GM12878 (cell line): Measurements from ENCODE around the gene TMEM231. TPM values are rescaled to one million over a fixed set of nuclear protein-coding genes. Genes with fewer than 3 reads are reported as not detected.

Experiments used
- ATAC-seq: fragments of 200-7000 bp; cut with Tn5 transposase; 3 replicates; pipeline ENCODE4 v1.9.1; 2020; ENCODE audit warnings: mild to moderate bottlenecking, moderate library complexity
- BruUV-seq: library from RNA; stranded (reverse); fragments of 400-500 nt; replicated peaks from 2 replicates; lab custom pipeline; 2021; lab: Mats Ljungman, UMichigan
- CTCF ChIA-PET: fragments of 300-600 bp; sonication (Branson Sonifier 250); formaldehyde crosslinking; extraction: SDS; loops from one replicate; lab custom pipeline; 2021; ENCODE audit warnings: inconsistent platforms; lab: Yijun Ruan, JAX
- POLR2A ChIA-PET: fragments of 350-600 bp; formaldehyde crosslinking; extraction: SDS; loops from one replicate; lab custom pipeline; 2021; ENCODE audit warnings: inconsistent platforms; lab: Charles Lee
- RAD21 ChIA-PET: fragments of 300-600 bp; sonication (Branson Sonifier 250); formaldehyde crosslinking; loops from one replicate; lab custom pipeline; 2023; ENCODE audit warnings: antibody characterized with exemption; ENCODE audit not compliant: unreplicated experiment; lab: Charles Lee
- SMC1A ChIA-PET: fragments of 300-600 bp; sonication (Branson Sonifier 250); formaldehyde crosslinking; loops from one replicate; lab custom pipeline; 2023; ENCODE audit not compliant: unreplicated experiment, uncharacterized antibody; lab: Charles Lee
- DNase-seq: peaks from one replicate; pipeline ENCODE4 v3.0.0-alpha.2; 2011; ENCODE audit warnings: low read depth, low spot score
- FAIRE-seq: peaks from 3 replicates; lab custom pipeline; 2011; peaks lifted over from hg19 to GRCh38; lab: Jason Lieb, UNC
- H2AFZ ChIP-seq: 2 replicates; pipeline ENCODE4 v1.6.0; 2011; ENCODE audit warnings: low read depth, low read length, control low read depth; ENCODE audit not compliant: control insufficient read depth
- H3K27ac ChIP-seq: 2 replicates; pipeline ENCODE4 v1.5.1; 2011; ENCODE audit warnings: control low read depth; ENCODE audit not compliant: control insufficient read depth, insufficient read depth
- H3K27me3 ChIP-seq, 2 experiments: replicated peaks in 1 of 2; 2 replicates each; pipeline versions ENCODE4 v1.6.0 to v1.6.1; 2011; ENCODE audit warnings: low read length in 1 of 2; ENCODE audit not compliant: control insufficient read depth in 2 of 2, insufficient read depth in 2 of 2
- H3K36me3 ChIP-seq, 2 experiments: 2 replicates each; pipeline ENCODE4 v1.5.1; 2011; ENCODE audit warnings: low read length in 1 of 2; ENCODE audit not compliant: control insufficient read depth in 2 of 2, insufficient read depth in 2 of 2
- H3K4me1 ChIP-seq: 2 replicates; pipeline ENCODE4 v1.6.1; 2011; ENCODE audit warnings: mild to moderate bottlenecking, low read length, moderate library complexity, mixed read lengths; ENCODE audit not compliant: control insufficient read depth, insufficient read depth
- H3K4me2 ChIP-seq: 2 replicates; pipeline ENCODE4 v1.6.0; 2011; ENCODE audit warnings: control low read depth; ENCODE audit not compliant: control insufficient read depth, insufficient read depth
- H3K4me3 ChIP-seq: fragments of 200-600 bp; sonication (generic); 2 replicates; pipeline ENCODE4 v1.5.1; 2016
- H3K79me2 ChIP-seq: 2 replicates; pipeline ENCODE4 v1.6.0; 2011; ENCODE audit warnings: low read length; ENCODE audit not compliant: control insufficient read depth, insufficient read depth
- H3K9ac ChIP-seq: 2 replicates; pipeline ENCODE4 v1.8.0; 2011; ENCODE audit warnings: low read length, control low read depth, mixed read lengths; ENCODE audit not compliant: control insufficient read depth, insufficient read depth
- H3K9me3 ChIP-seq: replicated peaks from 3 replicates; pipeline ENCODE4 v1.5.1; 2011; ENCODE audit warnings: mild to moderate bottlenecking, low read length; ENCODE audit not compliant: control insufficient read depth, insufficient read depth
- H4K20me1 ChIP-seq: 2 replicates; pipeline ENCODE4 v1.6.0; 2011; ENCODE audit not compliant: control insufficient read depth, insufficient read depth
- BCL11A ChIP-seq: IDR thresholded peaks from 2 replicates; pipeline ENCODE4 v1.6.1; 2011; ENCODE audit warnings: low read depth, low read length
- CBX3 ChIP-seq: fragments of 200-600 bp; sonication (generic); IDR thresholded peaks from 2 replicates; pipeline ENCODE4 v1.6.1; 2016; ENCODE audit warnings: low read depth, borderline replicate concordance
- CHD4 ChIP-seq: fragments of 200-600 bp; sonication (generic); IDR thresholded peaks from 2 replicates; pipeline ENCODE4 v1.6.1; 2016; ENCODE audit warnings: mild to moderate bottlenecking
- CTCF ChIP-seq, 3 experiments: IDR thresholded peaks in 2 of 3; conservative IDR thresholded peaks in 1 of 3; 2 replicates each; pipeline ENCODE4 v1.5.1; 2011; ENCODE audit warnings: low read depth in 3 of 3, low read length in 3 of 3, mild to moderate bottlenecking in 3 of 3, control low read depth in 2 of 3, moderate library complexity in 2 of 3, inconsistent platforms in 1 of 3, mixed read lengths in 1 of 3; ENCODE audit not compliant: control insufficient read depth in 2 of 3, insufficient read depth in 1 of 3; ENCODE audit errors: extremely low read depth in 1 of 3
- ETV6 ChIP-seq, 2 experiments: fragments of 450-650 bp in 1 of 2; IDR thresholded peaks in 1 of 2; conservative IDR thresholded peaks in 1 of 2; 2 replicates each; pipeline ENCODE4 v1.6.1; 2014; ENCODE audit warnings: antibody characterized with exemption in 1 of 2, borderline replicate concordance in 1 of 2, low read depth in 1 of 2, mild to moderate bottlenecking in 1 of 2, moderate library complexity in 1 of 2
- IRF4 ChIP-seq: IDR thresholded peaks from 2 replicates; pipeline ENCODE4 v1.6.1; 2011; ENCODE audit warnings: low read depth, low read length
- JUNB ChIP-seq: IDR thresholded peaks from 2 replicates; pipeline ENCODE4 v1.6.1; 2016; ENCODE audit warnings: antibody characterized with exemption, mild to moderate bottlenecking
- JUND ChIP-seq: IDR thresholded peaks from 2 replicates; pipeline ENCODE4 v1.6.1; 2012; ENCODE audit warnings: low read depth, mild to moderate bottlenecking, low read length, improper control_type of control experiment, moderate library complexity
- NR2C2 ChIP-seq: IDR thresholded peaks from 2 replicates; pipeline ENCODE4 v1.6.1; 2011; ENCODE audit warnings: borderline replicate concordance, low read depth; ENCODE audit not compliant: control insufficient read depth, insufficient read length
- PKNOX1 ChIP-seq: fragments of 450-650 bp; IDR thresholded peaks from 2 replicates; pipeline ENCODE4 v1.6.1; 2016; ENCODE audit warnings: mild to moderate bottlenecking
- POU2F2 ChIP-seq: IDR thresholded peaks from 3 replicates; pipeline ENCODE4 v1.6.1; 2011; ENCODE audit warnings: low read depth, mild to moderate bottlenecking, low read length, borderline replicate concordance
- RUNX3 ChIP-seq: IDR thresholded peaks from 2 replicates; pipeline ENCODE4 v1.6.1; 2012; ENCODE audit warnings: low read length, inconsistent platforms
- SP1 ChIP-seq: IDR thresholded peaks from one replicate; pipeline ENCODE4 v1.6.1; 2011; ENCODE audit warnings: low read depth, low read length
- SPI1 ChIP-seq: IDR thresholded peaks from 2 replicates; pipeline ENCODE4 v1.6.1; 2011; ENCODE audit warnings: low read depth, mild to moderate bottlenecking, low read length, moderate library complexity, borderline replicate concordance; ENCODE audit not compliant: insufficient read depth
- STAT3 ChIP-seq: IDR thresholded peaks from 2 replicates; pipeline ENCODE4 v1.6.1; 2011; ENCODE audit warnings: low read depth, low read length, improper control_type of control experiment
- USF1 ChIP-seq: IDR thresholded peaks from 2 replicates; pipeline ENCODE4 v1.6.1; 2011; ENCODE audit warnings: borderline replicate concordance, low read depth, mild to moderate bottlenecking, moderate library complexity, mixed read lengths, low read length; ENCODE audit not compliant: insufficient read depth; ENCODE audit errors: extremely low read length
- ZNF592 ChIP-seq: fragments of 450-650 bp; IDR thresholded peaks from 2 replicates; pipeline ENCODE4 v1.6.1; 2017; ENCODE audit warnings: mild to moderate bottlenecking, moderate library complexity
- WGBS: methylation state at CpG from one replicate; pipeline ENCODE4 v1.1.6; 2016; ENCODE audit warnings: low lambda C conversion rate; ENCODE audit not compliant: insufficient replicate concordance, insufficient coverage; ENCODE audit errors: missing lambda C conversion rate; 5-methylcytosine and 5-hydroxymethylcytosine counted together
- in situ Hi-C: fragments of 300-500 bp; cut with MboI; formaldehyde crosslinking; loops from 9 replicates; pipeline ENCODE4 v1.14.3; 2018; ENCODE audit warnings: mixed read lengths
- intact Hi-C: fragments of 100-400 bp; cut with micrococcal nuclease; formaldehyde crosslinking; loops from one replicate; pipeline ENCODE4 v1.14.2; 2022; ENCODE audit not compliant: unreplicated experiment
- polyA plus RNA-seq, 11 experiments: library from polyadenylated mRNA; depleted of rRNA in 4 of 11; unstranded in 6 of 11; stranded (reverse) in 5 of 11; fragments of >200 nt; fragmentation: Nextera tagmentation in 4 of 11; fragmentation: Illumina TruSeq in 1 of 11; extraction: Ambion mirVana in 4 of 11; extraction: Trizol in 1 of 11; gene quantifications; 1 replicate in 1 of 11; 2 replicates in 10 of 11; pipeline versions ENCODE4 v1.2.1 to v1.2.3, GENCODE V29; 2011 to 2016; ENCODE audit warnings: inconsistent platforms in 2 of 11, missing spikeins in 2 of 11, low read depth in 1 of 11
- total RNA-seq, 4 experiments: library from RNA; depleted of rRNA in 3 of 4; stranded (reverse); fragments of >200 nt in 3 of 4; fragmentation: Illumina TruSeq in 1 of 4; extraction: Trizol in 1 of 4; gene quantifications; 2 replicates each; pipeline versions ENCODE4 v1.2.1 to v1.2.3, GENCODE V29; 2013 to 2021

TMEM231 gene
- total and polyA plus RNA-seq, 10 of the 15 experiments (the other 5 are each of a cell fraction or from before 2014, with no cell fraction given) = 1.2 to 9.1 (median 5.9) TPM

- no peaks in the 10 kb centered on the region for H3K9me3 ChIP-seq
- no peaks in the 10 kb centered on the region for H3K36me3 ChIP-seq
- H3K27me3 ChIP-seq = peaks cover 0 to 3% of the 10 kb centered on the region in 2 experiments; a peak in 1 of 4 replicates
- H3K4me3 ChIP-seq = no peak overlapping the region
- WGBS = 90% methylated on average over 1 of the region's 1 CpG
- no peak overlapping the region for H3K27ac ChIP-seq
- BruUV-seq = no TSS peak
- no peak overlapping the region for H3K4me2 ChIP-seq
- no peaks in the 10 kb centered on the region for H4K20me1 ChIP-seq
- ChIA-PET SMC1A (no interaction called here), POLR2A (interaction anchor here (1.1 kb wide), 1 partner anchor 33 kb away, joined by 3 read pairs; no protein-coding TSS in a partner anchor), RAD21 (no interaction called here), CTCF (no interaction called here)
- DNase-seq = no peak
- ATAC-seq = no peak
- no peak for FAIRE-seq
- no peak overlapping the region for H2AFZ ChIP-seq
- H3K9ac ChIP-seq = no peak overlapping the region
- in situ Hi-C loops = no loop called here
- H3K79me2 ChIP-seq = no peaks in the 10 kb centered on the region
- H3K4me1 ChIP-seq = no peaks in the 10 kb centered on the region
- intact Hi-C loops = no loop called here
- TF ChIP-seq PKNOX1 = no peak
- no peak for TF ChIP-seq IRF4
- TF ChIP-seq CBX3 = no peak
- TF ChIP-seq RUNX3 = no peak
- TF ChIP-seq JUNB = no peak
- no peak for TF ChIP-seq ETV6 (conservative IDR thresholded peaks at IDR 0.05 in 1 of 2, IDR thresholded peaks at IDR 0.05 in 1 of 2; ENCODE audit: borderline replicate concordance in 1 of 2, low read depth in 1 of 2)
- TF ChIP-seq SP1 = no peak
- no peak for TF ChIP-seq POU2F2
- no peak for TF ChIP-seq USF1
- no peak for TF ChIP-seq BCL11A
- no peak for TF ChIP-seq CHD4
- no peak for TF ChIP-seq ZNF592
- no peak for TF ChIP-seq STAT3
- no peak for TF ChIP-seq NR2C2
- TF ChIP-seq SPI1 = no peak
- no peak for TF ChIP-seq CTCF (IDR thresholded peaks at IDR 0.05 in 2 of 3, conservative IDR thresholded peaks at IDR 0.05 in 1 of 3; ENCODE audit: control insufficient read depth in 2 of 3, extremely low read depth in 1 of 3, insufficient read depth in 1 of 3, low read depth in 3 of 3, low read length in 3 of 3)
- no peak for TF ChIP-seq JUND
Measured at GRCh38 chr16:75503801-75504200, 52.3 kb downstream of the TMEM231 start.
